PC-9 (cell line): ENCODE data around the gene SIK2.

Experiments used
- EZH2 ChIP-seq: fragments of 200-600 bp; sonication (generic); IDR thresholded peaks from 2 replicates; pipeline ENCODE4 v1.8.0; 2017; ENCODE audit warnings: antibody characterized with exemption, low read depth
- TF ChIP-seq, protein P1 (sequence below): fragments of 200-600 bp; sonication (generic); conservative IDR thresholded peaks from 2 replicates; pipeline ENCODE4 v1.6.1; 2017; ENCODE audit warnings: mixed run types, antibody characterized with exemption, mild to moderate bottlenecking, moderate library complexity

DNA sequence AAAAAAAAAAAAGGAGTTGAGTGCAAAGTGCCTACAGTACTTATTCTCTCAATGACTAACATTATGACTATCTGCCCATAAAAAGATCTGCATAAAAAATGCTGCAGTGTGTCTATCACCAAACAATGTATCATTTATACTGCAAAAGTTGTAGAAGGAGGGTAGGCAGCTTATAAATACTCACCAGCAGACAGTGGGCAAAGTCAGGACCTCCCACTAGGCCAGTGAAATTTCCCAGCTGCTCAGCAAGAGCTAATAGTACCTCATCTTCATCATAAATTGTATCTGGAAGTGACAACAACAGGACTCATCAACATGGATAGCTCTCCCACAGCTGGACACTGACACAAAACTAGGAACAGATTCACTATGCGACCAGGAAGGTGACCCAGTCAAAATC lies 162.4 kb downstream of the SIK2 start:
- TF ChIP-seq, protein P1, sequence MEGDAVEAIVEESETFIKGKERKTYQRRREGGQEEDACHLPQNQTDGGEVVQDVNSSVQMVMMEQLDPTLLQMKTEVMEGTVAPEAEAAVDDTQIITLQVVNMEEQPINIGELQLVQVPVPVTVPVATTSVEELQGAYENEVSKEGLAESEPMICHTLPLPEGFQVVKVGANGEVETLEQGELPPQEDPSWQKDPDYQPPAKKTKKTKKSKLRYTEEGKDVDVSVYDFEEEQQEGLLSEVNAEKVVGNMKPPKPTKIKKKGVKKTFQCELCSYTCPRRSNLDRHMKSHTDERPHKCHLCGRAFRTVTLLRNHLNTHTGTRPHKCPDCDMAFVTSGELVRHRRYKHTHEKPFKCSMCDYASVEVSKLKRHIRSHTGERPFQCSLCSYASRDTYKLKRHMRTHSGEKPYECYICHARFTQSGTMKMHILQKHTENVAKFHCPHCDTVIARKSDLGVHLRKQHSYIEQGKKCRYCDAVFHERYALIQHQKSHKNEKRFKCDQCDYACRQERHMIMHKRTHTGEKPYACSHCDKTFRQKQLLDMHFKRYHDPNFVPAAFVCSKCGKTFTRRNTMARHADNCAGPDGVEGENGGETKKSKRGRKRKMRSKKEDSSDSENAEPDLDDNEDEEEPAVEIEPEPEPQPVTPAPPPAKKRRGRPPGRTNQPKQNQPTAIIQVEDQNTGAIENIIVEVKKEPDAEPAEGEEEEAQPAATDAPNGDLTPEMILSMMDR = no peak
- no peak for TF ChIP-seq EZH2
